ENCODE results near the gene DRICH1.
"Not testable (repeated sequence)": the region's sequence is repeated elsewhere in the genome, so short reads cannot be mapped to it uniquely, and the experiment has no call there.

DRICH1 gene

GRCh38 chr22:23651676-23652075 lies 19.6 kb upstream of the DRICH1 start:
- no peak for DNase-seq (ENCODE audit: low read depth, low spot score)

DNA sequence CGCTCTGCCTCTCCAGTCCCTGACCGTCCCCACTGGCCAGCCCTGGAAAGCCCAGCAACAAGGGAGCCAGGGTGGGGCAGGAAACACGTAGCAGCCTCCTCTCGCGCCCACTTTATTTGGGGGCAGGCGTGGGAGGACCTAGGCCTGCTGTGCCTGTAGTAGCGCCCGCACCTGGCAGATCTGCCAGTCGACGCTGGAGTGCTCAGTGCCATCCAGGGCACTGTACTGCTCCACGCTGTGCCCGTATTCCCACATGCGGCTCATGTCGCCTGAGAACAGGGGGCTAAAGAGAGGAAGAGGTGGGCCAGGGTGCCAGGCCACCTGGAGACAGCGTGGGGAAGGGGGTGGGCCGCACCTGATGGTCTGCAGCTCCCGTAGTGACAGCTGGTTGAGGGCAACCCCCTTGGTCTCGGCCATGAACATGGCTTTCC lies 17.0 kb upstream of the DRICH1 start:
- DNase-seq (ENCODE audit: low read depth, low spot score) = no peak

GRCh38 chr22:23646526-23646925 lies 14.4 kb upstream of the DRICH1 start:
- DNase-seq (ENCODE audit: low read depth, low spot score) = not testable (repeated sequence)

DNA sequence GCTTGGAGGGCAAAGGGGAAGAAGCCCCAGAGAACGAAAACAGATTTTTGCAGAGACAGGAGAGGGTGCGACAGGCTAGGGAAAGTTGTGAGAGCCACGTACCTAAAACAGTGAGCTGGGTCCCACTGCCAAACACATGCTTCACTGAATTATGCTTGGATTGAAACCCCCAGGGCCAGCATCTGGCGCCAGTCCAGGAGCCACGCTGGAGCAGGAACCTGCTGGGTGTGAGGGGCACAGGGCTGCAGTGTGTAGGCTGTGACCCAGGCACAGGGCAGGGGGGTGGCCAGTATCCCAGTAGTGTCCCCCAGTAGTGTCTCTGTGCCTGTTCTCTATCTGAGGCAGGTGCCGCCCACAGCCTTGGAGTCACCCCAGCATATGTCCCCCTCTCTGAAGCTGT lies 8.1 kb upstream of the DRICH1 start:
- DNase-seq (ENCODE audit: low read depth, low spot score) = not testable (repeated sequence)

GRCh38 chr22:23639661-23640060 lies 7.5 kb upstream of the DRICH1 start:
- DNase-seq (ENCODE audit: low read depth, low spot score) = no peak

DNA sequence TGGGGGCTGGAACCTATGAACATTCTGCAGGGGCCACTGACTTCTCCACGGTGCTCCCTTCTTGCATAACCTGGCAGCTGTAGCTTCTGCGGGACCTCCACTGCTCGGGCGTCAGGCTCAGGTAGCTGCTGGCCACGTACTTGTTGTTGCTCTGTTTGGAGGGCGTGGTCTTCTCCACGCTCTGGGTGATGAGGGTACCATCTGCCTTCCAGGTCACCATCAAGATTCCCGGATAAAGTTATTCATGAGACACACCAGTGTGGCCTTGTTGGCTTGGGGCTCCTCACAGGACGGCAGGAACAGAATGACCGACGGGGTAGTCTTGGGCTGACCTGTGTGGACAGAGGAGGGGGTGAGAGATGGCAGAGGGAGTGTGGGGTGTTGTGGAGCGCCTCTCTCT lies 6.5 kb upstream of the DRICH1 start:
- no peak for DNase-seq (ENCODE audit: low read depth, low spot score)

- not testable (repeated sequence) for DNase-seq (ENCODE audit: low read depth, low spot score)
Measured at GRCh38 chr22:23635291-23635690, 3.2 kb upstream of the DRICH1 start.

DNA sequence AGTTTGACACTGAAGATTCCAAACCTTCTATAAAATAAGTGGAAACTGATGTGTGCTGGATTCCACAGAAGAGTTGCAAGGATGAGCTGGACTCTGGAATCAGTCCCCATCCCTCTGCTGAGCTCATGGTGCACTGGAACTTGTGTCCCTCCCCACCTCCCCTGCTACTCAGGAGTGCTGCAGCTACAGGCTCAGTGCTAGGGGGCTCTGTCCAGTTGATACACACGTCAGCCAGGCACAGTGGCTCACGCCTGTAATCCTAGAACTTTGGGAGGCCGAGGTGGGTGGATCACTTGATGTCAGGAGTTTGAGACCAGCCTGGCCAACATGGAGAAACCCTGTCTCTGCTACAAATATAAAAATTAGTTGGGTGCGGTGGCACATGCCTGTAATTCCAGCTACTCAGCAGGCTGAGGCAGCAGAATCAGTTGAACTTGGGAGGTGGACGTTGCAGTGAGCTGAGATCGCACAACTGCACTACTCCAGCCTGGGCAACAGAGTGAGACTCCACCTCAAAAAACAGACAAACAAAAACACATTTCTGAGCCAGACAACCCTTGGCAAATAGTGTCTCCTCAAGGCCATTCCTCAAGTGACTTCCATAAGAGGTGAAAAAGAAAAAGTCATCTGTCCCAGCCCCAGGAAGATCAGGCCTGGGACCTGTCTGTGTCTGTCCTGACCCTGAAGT lies 3.9 kb downstream of the DRICH1 start:
- not testable (repeated sequence) for DNase-seq (ENCODE audit: low read depth, low spot score)

DNA sequence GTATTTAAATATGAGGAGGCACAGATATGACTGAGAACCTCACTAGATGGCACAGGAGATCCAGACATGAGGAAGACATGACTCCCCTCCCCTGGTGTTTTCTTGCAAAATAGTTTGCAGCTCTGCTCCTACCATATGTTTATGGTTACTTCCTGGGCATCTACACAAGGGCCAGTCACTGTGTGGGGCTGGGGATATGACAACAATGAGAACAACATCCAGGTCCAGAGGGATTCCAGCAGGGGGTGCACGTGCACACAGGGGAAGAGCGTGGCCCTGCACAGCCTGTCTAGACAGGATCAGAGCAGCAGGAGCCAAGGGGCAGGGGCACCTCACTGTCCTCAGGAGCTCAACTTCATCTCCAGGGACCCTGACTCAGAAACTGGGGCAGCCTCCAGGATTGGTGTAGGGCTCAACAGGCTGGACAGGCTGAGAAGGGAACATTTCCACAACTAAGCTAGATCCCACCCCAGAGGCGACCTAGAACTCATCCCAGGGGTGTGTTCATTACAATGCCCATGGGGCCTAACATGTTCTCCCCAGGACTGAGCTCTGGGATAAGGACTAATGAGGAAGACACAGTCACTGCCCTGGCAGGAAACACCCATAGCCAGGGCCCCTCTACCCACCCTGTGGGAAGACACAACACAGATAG lies 4.6 kb downstream of the DRICH1 start:
- peak; percentile 58 for DNase-seq (ENCODE audit: low read depth, low spot score)

DNA sequence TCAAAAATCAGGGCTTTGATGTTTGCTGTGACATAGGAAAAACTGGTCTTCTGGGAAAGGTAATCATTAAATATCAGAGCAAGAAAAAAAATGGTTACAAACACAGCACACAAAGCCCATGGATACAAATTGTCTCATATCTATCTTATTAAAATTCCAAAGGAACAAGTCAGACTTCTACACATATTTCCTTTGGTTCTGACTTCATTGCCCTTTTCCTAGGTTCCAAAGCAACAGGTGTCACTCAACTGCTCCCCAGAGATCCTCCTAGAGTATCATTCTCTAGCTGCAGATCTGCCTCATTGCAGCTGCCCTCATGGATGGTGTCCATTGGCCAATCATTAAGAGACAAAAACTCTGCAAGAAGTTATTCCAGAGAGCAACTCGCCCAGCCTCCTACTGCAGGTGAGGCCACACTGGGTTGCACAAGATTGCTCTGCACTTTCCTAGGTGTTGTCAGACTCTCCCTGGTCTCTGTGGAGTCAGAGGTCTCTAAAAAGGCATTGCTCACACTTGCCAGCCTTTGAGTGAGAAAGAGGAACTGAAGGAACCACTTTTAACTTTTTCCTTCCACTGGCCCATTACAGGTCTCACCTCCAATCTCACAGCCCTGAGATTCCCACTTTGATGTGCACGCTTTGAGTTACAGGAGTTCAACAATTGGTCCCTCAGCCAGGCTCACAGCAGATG lies 5.7 kb downstream of the DRICH1 start:
- DNase-seq (ENCODE audit: low read depth, low spot score) = no peak

DNA sequence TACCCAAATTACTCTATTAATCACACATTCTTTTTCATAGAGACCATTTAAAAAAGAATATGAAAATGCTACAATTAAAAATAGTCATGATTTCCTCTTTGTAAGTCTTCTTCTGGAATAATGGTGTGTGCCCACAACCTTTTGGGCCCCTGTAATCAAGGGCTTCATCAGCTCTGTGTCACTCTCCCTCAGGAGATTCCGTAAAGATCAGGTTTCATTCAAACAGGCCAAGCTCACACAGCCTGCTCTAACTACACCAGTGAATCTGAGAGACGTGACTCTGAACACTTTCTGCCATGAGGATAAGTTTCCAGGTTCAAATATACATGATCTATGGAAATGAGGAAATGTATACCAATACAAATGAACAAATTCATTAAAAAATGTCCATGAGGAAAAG lies 9.5 kb downstream of the DRICH1 start:
- no peak for DNase-seq (ENCODE audit: low read depth, low spot score)

GRCh38 chr22:23621916-23622315 lies 10.2 kb downstream of the DRICH1 start:
- not testable (repeated sequence) for DNase-seq (ENCODE audit: low read depth, low spot score)

DNA sequence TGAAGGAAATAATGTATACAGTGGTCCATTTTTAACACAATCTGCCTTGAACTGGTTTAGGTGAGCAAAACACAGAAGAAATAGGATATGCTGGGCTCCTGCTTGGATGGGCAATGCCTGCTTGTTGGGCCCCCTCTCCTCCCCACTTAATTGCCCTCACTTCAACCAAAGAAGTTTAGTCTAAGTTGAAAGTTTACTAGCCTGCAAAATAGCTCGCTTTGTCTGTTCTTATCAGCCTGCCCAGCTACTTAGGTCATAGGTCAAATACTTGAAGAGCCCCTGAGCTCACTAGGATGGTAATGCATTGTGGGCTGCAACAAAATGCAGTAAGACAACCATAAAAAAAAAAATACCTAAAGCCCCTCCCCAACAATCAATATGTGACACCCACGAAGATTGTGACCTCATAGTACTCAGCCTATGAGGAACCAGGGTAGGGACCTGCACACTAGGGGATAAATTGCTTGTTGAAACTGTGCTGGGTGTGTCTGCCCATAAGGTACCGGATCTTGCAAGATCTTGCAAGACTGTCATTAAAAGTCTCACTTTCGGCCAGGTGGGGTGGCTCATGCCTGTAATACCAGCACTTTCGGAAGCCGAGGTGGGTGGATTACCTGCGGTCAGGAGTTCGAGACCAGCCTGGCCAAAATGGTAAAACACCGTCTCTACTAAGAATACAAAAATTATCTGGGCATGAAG lies 10.9 kb downstream of the DRICH1 start:
- DNase-seq (ENCODE audit: low read depth, low spot score) = no peak

DNA sequence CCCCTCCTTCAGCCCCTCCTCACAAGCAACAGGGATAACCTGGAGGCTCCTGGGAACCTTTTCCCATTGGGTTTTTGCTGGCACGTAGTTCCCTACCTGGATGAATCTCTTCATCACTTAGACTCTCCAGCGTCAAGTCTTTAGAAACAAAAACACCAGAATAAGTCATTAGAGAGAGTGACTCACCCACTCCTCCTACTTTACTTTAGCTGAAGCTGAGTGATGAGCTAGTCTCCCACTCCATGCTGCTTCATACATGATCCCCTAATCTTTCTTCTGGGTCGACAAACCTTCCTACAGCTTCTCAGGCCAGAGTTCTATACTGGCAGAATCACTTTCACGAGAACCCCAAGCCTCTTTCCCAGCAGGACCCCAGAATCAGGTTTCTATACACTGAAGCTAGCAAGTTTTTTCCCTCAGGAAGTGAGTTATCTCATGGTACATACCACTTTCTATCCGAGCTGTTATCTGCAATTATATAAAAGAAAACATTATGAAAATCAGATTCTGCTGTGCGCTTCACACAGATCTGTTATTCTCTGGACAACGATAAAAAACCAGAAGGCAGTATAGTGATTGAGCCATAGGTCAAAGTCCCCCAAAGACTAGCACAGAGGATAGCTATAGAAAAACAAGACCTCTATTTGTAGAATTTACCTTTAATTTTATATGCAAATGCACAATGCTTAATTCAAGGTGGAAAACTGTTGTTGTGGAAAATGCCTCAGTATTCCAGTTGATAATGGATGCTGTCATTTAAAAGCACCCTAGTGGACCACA lies 18.7 kb downstream of the DRICH1 start:
- DNase-seq (ENCODE audit: low read depth, low spot score) = no peak

DNA sequence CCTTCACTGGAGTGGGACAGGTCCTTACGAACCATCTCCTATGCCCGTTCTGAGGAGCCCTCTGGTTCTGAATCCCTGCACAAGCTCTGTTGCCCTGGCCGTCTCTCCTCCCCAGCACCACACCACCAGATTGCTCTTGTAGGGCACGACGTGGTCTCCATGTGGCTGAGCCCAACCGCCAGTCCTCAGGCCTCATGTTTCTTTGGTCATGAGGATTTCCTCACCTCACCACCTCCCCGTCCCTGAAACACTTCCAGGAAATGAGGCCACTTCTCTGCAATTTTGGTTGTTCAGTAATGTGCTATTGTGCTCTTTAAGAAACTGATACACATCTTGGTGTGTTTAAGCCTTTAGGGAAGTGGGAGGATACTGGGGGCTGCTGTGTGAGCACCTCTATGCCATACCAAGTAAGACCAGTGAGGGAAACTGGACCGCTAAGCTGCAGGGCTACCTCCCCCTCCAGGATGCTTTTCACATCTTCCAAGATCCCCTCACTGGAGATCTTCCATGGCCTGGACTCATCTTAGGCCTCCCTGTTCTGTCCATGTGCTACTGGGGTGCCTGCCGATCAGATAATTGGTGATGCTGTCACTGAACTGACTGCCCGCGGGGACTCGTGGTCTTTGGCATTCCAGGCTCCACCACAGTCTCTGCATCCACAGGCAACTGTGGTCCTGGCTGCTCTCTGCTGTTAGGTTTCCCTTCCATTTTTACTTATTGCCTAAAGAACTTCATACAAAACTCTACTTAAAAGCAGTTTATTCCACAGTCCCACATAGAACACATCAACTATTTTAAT lies 21.9 kb downstream of the DRICH1 start:
- no peak for DNase-seq (ENCODE audit: low read depth, low spot score)

DNA sequence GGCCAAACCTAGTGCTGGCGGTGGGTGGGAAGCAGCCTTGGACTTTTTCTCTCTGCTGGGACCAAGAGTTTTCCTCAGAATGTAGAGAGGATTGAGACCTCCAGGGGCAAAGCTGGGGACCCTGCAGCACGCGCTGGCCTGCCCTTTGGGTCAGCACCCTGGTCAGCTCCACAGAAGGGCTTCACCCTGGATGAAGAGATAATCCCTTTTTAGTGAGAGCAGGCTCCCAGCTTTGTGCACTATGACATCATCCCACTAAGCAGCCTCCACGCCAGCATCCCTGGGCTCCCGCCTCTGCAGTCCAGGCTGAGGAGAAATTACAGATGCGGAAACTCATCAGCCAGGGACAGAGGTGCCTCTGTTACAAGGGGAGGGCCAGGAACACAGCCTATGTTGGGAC lies 23.5 kb downstream of the DRICH1 start:
- peak; percentile 70 for DNase-seq (ENCODE audit: low read depth, low spot score)

DNA sequence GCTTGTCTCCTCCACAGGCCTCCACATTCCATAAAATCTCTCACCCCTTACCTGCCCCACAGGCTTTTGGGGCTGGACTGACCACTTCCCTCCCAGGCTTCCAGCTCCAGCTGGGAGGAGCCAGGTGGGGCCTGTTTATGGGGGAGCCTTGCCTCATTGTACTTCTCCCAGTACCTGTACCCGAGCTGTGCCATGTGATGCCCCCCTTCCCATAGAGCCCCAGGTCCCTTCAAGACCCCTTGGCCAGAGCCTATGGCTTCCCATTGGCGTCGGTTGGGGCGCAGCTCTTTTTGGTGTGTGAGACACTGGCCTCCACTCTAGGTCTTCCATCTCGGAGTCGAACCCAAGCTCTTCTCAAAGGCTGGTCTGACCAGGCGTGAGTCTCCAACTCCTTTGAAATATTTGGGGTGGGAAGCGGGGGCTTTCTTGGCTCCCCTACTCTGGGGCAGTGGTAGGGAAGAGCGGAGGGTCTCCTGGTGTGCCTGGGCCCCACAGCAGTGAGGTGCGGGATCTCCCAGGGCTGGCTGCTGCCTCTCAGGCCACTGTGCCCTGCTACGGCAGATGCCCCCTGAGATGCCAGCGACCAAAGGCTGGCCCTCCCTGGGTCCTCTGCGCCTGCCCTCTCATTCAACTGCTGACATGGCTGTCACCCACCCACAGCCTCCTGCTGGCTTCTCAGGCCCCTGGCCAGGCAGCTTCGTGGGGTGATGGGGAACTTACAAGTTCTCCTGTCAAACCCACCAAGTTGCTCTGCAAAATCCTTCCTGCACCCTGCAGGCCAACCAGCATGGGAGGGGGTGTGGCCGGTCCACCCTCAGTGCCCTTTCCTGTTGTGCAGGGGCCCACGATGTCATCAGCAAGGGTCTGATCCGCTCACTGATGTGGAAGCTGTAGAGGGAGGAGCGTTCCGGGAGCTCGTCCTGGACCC lies 25.7 kb downstream of the DRICH1 start:
- DNase-seq (ENCODE audit: low read depth, low spot score) = no peak

DNA sequence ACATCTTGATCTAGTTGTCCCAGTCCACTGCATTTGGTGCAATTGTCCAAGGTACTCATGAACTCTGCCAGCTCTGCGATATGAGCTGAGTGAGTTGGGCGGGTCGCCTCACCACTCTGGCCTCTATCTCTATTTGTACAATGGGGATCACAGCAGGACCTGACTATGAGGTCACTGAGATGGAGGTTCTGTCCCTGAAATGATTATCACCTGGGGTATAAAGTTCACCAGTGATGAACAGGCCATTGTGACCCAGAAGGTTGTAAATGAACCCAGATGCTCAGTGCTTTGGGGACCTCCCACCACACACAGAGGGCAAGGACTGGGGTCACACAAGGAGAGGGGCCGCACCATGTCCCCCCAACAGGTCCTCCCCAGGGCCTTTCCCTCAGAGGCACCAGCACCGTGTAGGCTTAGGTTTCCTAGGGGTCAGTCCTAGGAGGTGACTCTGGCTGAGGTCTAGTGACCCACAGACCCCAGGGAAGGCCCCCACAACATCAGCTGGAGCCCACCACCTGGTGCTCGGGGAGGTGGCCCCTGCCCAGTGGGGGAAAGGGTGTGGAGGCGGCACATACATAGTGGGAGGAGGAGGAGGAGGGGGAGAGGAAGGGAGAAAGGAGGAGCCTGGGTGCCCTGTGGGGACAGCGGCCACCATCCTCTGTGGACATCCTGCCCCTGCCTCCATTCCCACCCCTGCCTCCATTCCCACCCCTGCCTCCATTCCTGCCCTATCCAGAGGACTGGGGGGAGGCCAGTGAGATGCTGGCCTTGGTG lies 27.0 kb downstream of the DRICH1 start:
- DNase-seq (ENCODE audit: low read depth, low spot score) = no peak

DNA sequence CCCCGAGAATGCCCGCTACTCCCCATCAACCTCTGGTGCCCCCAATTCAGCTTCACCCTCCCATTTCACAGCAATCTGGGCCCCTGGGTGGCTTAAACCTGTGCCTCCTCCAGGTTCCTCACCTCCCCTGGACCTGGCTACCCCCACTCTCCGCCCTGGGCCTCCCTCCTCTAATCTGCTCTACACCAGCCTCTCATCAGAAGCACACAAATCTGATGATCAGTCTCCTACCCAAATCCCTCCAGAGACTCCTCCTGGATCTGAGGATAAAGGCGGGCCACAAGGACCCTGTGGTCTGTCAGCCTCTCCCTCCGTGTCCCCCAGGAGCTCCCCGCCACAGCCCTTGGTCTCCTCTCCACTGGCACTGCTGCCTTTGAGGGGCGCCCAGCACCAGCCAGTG lies 28.9 kb downstream of the DRICH1 start:
- DNase-seq (ENCODE audit: low read depth, low spot score) = no peak

Measured in ELF-1 (cell line).